ELF-1 (cell line): ENCODE data around the gene TMTC4.
"Not testable (repeated sequence)": the region's sequence is repeated elsewhere in the genome, so short reads cannot be mapped to it uniquely, and the experiment has no call there.

ENCODE experiments used
- DNase-seq: peaks from one replicate; pipeline ENCODE4 v3.0.0-alpha.2; 2016; ENCODE audit warnings: low read depth, low spot score

TMTC4 gene

DNA sequence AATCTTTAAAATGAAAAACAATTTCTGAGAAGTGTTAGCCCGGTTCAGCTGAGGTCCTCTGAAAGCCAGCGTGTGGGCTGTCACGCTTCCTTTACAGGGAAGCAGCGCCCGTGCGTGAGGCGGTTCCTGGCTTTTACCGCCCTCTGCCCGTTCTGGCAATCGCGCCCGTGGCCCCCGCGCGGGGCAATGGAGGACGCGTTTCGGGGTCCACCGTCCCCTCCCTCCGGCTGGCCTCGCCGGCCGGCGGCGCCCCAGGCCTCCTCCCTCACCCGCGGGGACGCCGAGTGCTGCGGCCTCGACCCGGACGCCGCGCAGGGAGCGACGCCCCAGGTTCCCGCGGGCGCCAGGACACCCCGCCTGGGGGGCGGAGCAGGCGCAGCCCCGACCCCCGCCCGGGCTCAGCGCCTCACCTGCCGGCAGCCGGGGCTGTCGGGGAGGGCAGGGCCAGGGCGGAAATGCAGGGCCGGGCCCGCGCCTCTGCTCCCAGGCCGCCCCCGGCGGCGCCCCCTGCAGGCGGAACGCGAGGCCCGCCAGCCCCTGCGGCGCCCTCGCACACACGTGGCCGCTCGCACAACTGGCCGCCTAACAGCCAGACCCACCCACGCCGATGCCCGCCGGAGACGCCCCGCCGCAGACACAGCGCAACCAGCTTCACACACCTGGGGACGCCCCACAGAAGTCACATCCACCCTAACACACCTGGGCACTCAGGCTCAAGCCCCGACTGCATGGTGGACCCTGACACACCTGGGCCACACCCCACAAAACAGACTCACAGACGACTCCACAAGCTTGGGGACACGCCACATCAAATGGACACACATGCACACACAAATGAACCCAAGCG, 86.0 kb downstream of the TMTC4 start, which contains the start of gene GGACT:
Gene GGACT (minus strand): TSS at position 459 of the 847 bp plus-strand sequence. CDS start 56,198 bp downstream, outside the sequence.
- peak; percentile 82 for DNase-seq

DNA sequence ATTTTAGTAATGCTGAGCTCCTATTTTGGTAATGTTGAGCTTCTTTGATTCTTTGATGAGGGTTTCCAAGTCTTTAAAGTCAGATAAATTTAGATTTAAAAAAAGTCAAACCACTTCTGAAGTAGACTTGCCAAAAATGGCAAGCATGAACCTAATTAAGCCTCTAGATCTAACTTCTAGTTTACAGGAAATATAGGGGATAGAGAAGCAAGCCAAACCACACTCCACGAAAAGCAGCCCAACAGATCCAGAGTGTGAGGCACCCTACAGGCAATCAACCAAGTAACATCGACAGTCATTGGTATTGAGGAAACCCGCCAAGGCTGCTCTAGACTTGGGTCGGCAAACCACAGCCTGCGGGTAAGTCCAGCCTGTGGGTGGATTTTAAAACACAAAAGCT, 89.7 kb downstream of the TMTC4 start:
- no peak for DNase-seq

DNA sequence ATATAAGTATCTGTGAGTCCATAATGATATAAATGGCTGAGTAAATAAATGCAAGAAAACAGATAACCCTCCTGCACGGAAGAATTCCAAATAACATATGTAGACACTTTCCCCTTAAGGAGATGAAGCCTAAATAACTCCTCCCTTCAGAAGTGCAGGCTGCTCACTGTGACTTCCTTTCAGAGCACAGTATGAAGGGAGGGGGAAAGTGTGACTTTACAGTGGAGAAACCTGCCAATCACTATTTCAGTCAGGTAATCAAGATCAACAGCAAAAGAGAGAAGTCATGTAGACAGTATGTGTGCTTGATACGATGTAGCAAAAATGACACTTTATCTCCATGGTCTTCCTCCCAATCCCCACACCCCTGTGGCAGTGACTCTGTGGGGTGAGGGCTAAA, 93.1 kb downstream of the TMTC4 start:
- DNase-seq, result no peak

DNA sequence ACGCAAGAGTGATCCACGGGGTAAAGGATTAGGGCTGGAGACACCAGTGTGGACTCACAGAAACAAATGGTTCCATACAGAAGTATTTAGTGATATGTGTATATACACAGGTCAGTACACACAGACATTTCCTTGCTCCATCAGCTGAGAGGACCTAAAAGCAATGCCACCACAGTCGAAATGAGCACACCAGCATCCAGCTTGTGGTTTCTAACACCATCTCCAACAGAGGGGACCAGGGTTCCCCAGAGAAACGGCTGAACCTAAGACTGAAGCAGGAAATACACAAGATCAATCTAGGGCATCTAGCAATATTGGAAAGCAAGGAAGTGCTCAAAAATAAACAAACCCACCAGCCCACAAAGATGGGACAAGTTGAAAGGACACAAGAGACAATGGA, 93.6 kb downstream of the TMTC4 start:
- no peak for DNase-seq

DNA sequence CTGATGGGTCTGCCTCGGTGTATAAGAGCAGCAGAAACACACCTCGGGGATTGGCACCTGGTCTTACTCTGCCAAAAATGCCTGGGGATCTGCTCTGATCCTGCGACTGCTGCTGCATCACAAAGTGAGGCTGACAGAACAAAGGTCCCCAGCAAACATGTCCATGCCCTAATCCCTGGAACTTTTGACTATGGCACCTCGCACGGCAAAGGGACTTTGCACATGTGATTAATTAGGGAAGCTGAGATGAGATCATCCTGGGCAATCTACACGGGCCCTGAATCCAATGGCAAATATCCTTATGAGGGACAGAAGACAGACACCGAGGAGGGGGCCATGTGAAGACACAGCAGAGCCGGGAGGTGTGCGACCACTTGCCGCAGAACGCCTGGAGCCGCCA, 94.5 kb downstream of the TMTC4 start:
- DNase-seq, result no peak

DNA sequence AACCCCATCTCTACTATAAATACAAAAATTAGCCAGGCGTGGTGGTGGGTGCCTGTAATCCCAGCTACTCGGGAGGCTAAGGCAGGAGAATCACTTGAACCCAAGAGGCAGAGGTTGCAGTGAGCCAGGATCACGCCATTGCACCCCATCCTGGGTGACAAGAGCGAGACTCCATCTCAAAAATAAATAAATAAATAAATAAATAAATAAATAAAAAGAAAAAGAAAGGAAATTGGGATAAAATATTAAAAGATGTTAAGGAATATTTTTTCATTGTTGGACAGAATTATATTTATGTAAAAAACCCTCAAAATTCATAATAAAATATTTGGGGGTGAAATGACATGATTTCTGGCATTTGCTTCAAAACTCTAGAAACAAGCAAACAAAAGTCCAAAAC, 97.4 kb downstream of the TMTC4 start:
- not testable (repeated sequence) for DNase-seq

DNA sequence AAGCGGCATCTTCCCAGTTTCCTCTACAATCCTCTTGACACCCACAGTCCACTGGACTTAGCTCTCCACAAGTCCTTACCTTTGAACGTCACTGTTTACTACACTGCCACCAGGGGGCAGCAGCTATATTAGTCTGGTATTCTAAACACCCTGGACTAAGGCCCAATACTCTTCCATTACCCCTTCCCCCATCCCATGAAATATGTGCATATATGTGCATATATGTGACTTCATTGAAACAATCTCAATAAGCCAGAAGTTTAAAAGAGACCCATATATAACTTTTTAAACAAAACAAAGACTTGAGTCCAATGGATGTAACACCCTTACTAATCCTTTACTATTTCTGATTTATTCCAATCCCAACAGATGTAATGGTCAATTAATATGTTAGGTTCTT, 101.5 kb downstream of the TMTC4 start:
- peak; percentile 20 for DNase-seq

DNA sequence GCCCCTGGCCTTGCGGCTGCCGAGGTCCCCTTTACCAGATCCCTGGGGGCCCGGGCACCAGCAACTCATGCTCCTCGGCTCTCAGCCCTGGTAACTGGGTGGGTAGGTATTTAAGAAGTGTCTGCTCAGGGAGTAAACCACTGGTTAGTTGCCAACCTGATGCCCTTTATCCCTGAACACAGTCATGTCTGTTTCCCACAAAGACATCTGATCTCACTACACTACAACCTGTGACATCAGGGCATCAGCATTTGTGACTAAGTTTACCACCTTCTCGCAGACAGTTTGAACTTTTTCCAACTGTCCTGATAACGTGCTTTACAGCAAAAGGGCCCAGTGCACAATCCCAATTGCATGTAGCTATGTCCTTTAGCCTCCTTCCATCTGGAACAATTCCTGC, 108.1 kb downstream of the TMTC4 start:
- DNase-seq, result no peak

DNA sequence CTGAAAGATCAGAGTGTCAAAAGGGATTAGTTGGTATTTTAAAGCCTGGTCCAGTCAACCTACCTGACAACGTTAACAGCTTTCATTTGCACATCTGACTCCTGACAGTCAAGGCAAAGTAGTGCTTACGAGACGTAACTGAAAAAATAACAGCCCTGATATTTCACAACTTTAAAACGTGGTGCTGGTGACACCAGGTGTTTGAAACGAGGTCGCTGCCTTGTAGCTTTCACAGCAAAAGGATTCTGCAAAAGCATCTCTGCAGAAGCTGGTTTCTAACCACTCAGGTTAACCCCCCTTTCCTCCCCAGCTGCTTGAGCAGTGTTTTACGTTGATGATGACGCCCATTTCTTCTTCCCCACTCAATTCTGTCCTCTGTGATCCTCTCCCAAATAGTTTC, 109.3 kb downstream of the TMTC4 start:
- DNase-seq, result no peak

DNA sequence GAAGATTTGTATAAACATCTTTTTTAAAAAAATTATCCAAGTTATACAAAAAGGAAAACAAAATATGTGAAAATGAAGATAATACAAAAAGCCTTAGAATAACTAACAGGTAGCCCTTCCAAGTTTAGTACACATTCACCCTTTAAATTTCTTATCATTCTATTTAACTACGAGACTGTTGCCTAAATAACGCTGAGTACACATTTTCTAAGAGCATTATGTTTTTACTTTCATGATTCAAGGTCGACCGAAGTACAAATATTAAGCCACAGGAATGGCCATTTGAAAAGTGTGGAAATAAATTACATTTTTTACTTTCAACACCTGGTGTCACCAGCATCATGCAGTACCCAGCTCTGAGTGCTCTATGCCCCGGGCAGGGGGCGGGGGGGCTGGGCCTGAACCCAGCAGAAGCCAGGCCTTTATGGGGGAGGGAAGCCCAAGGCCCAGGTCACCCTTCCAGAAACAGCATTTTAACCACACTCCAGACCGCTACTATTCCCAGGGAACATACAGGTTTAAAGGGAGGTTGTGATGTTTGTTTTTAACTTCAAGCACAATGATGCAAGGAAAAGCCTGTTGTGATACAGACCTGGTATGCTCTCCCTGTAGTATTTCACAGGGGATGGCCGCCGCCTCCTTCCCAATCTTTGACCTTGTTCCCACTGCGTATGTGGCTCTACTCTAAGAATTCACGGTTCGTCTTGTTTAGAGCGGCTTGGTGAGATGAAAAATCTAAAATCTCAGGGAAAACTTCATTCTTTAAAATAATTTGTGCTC, 110.0 kb downstream of the TMTC4 start:
- DNase-seq, result no peak

DNA sequence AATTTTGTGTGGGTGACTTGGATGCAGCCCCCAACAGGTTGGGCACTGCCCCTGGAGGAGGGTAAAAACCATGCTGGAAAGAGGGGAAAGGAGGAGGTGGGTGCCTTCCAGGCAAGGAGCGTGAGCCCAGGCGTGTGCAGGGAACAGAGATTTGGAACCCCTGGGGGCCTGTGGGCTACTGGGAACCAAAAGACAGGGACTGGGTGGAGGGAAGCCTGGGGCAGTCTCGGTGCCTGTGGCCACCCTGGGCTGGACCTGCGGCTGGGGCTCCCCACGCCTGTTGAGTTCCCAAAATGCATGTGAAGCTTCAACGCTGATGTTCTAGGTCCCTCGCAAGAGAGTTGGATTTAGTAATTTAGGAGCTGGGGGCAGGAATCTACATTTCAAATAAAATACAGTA, 110.8 kb downstream of the TMTC4 start:
- DNase-seq, result no peak

DNA sequence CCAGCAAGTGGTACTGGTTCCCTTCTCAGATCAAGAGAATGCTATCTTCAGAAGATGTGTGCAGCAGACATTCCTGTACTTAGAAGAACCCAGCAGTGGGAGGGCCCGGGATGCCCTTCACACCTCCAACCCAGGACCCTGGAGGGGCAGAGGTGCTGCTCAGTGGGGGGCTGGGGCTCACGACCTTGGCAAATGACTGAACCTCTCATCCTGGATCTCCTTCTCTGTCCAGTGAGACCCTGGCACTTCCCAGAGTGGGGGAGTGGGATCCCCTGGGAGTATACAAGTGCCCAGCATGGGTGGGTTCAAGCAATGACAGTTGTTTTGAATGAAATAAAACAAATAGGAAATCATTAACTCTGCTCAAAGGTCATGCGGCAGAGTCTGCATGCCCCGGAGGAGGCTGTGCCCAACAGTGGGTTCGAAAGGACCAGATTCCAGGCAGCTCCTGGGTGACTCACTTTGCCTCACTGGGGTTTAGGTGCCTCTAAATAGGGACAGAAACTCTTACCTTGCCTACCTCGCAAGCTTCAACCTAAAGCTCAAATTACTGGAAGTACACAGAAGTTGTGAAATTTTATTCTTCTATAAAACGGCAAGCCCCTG, 112.9 kb downstream of the TMTC4 start:
- DNase-seq, result no peak

DNA sequence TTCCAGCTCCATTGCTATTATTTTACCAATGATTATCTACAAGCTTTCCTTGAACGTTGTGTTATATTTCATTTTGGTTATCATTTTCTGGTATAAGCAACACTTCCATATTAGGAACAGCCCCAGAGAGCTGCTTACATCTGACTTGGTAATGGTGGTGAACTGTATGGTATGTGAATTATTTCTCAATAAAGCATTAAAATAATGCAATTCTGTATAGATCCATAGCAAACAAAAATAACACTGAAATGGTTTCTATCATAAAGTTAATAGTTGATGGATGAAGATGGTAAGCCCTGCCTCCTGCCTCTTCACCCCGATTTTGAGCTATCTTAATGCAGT, 113.5 kb downstream of the TMTC4 start:
- DNase-seq, result no peak

DNA sequence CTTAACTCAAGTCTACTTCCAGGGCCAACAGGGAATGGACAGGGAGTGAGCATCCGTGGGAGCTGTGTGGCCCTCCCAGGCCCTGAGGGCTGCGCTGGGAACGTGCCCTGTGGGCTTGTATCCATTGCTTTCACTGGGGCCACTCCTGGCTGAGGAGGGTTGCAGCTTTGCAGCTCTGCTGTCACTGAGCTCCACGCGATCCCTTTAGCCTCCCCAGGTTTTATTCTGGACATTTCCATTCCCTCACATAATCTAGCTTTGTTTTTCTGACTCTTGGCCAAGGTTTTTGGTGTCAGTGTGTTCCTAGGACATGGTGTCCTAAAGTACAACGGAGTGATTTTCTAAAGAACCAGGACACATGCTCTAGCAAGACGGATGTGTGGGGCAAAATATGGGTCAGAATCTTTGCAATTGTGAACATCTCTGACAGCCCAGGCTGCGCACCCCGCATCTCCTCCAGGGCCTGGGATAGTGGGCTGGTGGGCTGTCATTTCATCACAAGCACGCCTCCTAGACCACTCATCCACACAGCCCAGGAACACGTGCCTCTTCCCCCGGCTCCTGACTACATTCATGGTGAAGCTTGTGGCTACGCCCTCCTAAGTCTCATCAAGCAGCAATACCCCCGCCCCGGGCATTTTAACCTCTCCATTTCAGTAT, 114.0 kb downstream of the TMTC4 start:
- no peak for DNase-seq

DNA sequence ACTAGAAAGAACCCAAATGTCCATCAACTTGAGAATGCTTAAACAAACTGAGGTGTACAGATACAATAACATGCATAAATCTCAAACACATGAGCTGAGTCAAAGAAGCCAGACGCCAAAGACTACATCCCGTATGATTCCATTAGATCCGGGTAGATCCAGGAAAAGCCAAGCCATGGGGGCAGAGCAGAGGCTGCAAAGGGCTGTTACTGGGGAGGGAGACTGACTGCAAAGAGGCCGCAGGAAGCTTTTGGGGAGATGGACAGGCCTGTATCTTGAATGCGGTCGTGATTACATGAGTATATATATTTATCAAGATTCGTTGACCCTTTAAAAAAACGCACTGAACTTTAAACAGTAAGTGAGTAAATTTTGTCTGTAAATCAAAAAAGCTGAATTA, 114.7 kb downstream of the TMTC4 start:
- no peak for DNase-seq
